IMR-90 (cell line): ENCODE measurements around the gene COIL. TPM values are rescaled to one million over a fixed set of nuclear protein-coding genes. Genes with fewer than 3 reads are reported as not detected.
"Not testable (repeated sequence)": the region's sequence is repeated elsewhere in the genome, so short reads cannot be mapped to it uniquely, and the experiment has no call there.

Source experiments
- ATAC-seq: fragments of 200-7000 bp; cut with Tn5 transposase; 2 replicates; pipeline ENCODE4 v1.9.1; 2020; ENCODE audit warnings: low read depth, mild to moderate bottlenecking, moderate library complexity
- BruUV-seq: library from RNA; stranded (reverse); fragments of 400-500 nt; replicated peaks from 2 replicates; lab custom pipeline; 2021; lab: Mats Ljungman, UMichigan
- CTCF ChIA-PET: fragments of 300-600 bp; formaldehyde crosslinking; extraction: SDS; loops from one replicate; lab custom pipeline; 2021; ENCODE audit warnings: antibody characterized with exemption; lab: Yijun Ruan, JAX
- POLR2A ChIA-PET: fragments of 300-600 bp; sonication (Branson Sonifier 250); formaldehyde crosslinking; loops from one replicate; lab custom pipeline; 2022; ENCODE audit warnings: antibody characterized with exemption; ENCODE audit not compliant: unreplicated experiment; lab: Charles Lee
- DNase-seq: peaks from one replicate; pipeline ENCODE4 v3.0.0; 2013
- H2AFZ ChIP-seq: replicated peaks from 2 replicates; pipeline ENCODE3; 2013; ENCODE audit warnings: low read length, mild to moderate bottlenecking; ENCODE audit not compliant: poor library complexity
- H2AK5ac ChIP-seq: 2 replicates; pipeline ENCODE4 v1.6.1; 2013; ENCODE audit warnings: low read depth, low read length, inconsistent platforms
- H2AK9ac ChIP-seq: replicated peaks from 2 replicates; pipeline ENCODE3; 2013; ENCODE audit warnings: mild to moderate bottlenecking, low read depth, low read length, moderate library complexity; ENCODE audit not compliant: poor library complexity
- H2BK120ac ChIP-seq: 2 replicates; pipeline ENCODE4 v1.6.1; 2013; ENCODE audit warnings: low read depth, low read length, inconsistent platforms
- H2BK15ac ChIP-seq: 3 replicates; pipeline ENCODE4 v1.6.1; 2013; ENCODE audit warnings: low read depth, low read length, inconsistent platforms
- H2BK20ac ChIP-seq: 2 replicates; pipeline ENCODE4 v1.6.1; 2013; ENCODE audit warnings: low read depth, mild to moderate bottlenecking, inconsistent platforms, low read length, moderate library complexity
- H2BK5ac ChIP-seq: 2 replicates; pipeline ENCODE4 v1.6.1; 2013; ENCODE audit warnings: mild to moderate bottlenecking, low read depth, low read length, inconsistent platforms; ENCODE audit not compliant: poor library complexity, severe bottlenecking
- H3K14ac ChIP-seq: replicated peaks from 2 replicates; pipeline ENCODE4 v1.6.1; 2013; ENCODE audit warnings: low read depth, low read length, inconsistent platforms
- H3K18ac ChIP-seq: 2 replicates; pipeline ENCODE4 v1.6.1; 2013; ENCODE audit warnings: low read depth, low read length, control low read depth
- H3K23ac ChIP-seq: 2 replicates; pipeline ENCODE4 v1.6.1; 2013; ENCODE audit warnings: low read depth, low read length, inconsistent platforms
- H3K27ac ChIP-seq: 2 replicates; pipeline ENCODE4 v1.5.1; 2013; ENCODE audit warnings: mild to moderate bottlenecking, control low read depth, low read length; ENCODE audit not compliant: insufficient read depth
- H3K27me3 ChIP-seq: 2 replicates; pipeline ENCODE4 v1.6.1; 2013; ENCODE audit warnings: low read length; ENCODE audit not compliant: control insufficient read depth, insufficient read depth
- H3K36me3 ChIP-seq: 2 replicates; pipeline ENCODE4 v1.6.1; 2013; ENCODE audit warnings: low read length, mixed read lengths; ENCODE audit not compliant: control insufficient read depth, insufficient read depth
- H3K4ac ChIP-seq: 2 replicates; pipeline ENCODE4 v1.6.1; 2013; ENCODE audit warnings: low read depth, low read length, inconsistent platforms
- H3K4me1 ChIP-seq: 2 replicates; pipeline ENCODE4 v1.6.1; 2013; ENCODE audit warnings: low read length, mixed read lengths; ENCODE audit not compliant: control insufficient read depth, insufficient read depth
- H3K4me2 ChIP-seq: 2 replicates; pipeline ENCODE4 v1.6.1; 2013; ENCODE audit warnings: low read depth, mild to moderate bottlenecking, control low read depth, low read length, moderate library complexity
- H3K4me3 ChIP-seq: 2 replicates; pipeline ENCODE4 v1.5.1; 2013; ENCODE audit warnings: low read depth, mild to moderate bottlenecking, control low read depth, low read length, moderate library complexity; ENCODE audit not compliant: insufficient read depth
- H3K56ac ChIP-seq: 2 replicates; pipeline ENCODE4 v1.6.1; 2013; ENCODE audit warnings: low read length, inconsistent platforms; ENCODE audit not compliant: insufficient read depth; ENCODE audit errors: extremely low read depth
- H3K79me1 ChIP-seq, 2 experiments: 2 replicates each; pipeline ENCODE4 v1.6.1; 2013; ENCODE audit warnings: low read length in 2 of 2, inconsistent platforms in 1 of 2, low read depth in 1 of 2
- H3K9ac ChIP-seq: 2 replicates; pipeline ENCODE4 v1.6.1; 2013; ENCODE audit warnings: low read depth, low read length, control low read depth
- H3K9me1 ChIP-seq: 2 replicates; pipeline ENCODE4 v1.6.1; 2013; ENCODE audit warnings: low read length, inconsistent platforms; ENCODE audit not compliant: insufficient read depth
- H3K9me3 ChIP-seq: 2 replicates; pipeline ENCODE4 v1.6.1; 2013; ENCODE audit warnings: low read length; ENCODE audit not compliant: control insufficient read depth, insufficient read depth
- H4K20me1 ChIP-seq: 2 replicates; pipeline ENCODE4 v1.6.1; 2013; ENCODE audit warnings: low read length, inconsistent platforms; ENCODE audit not compliant: insufficient read depth
- H4K5ac ChIP-seq: 2 replicates; pipeline ENCODE4 v1.6.1; 2013; ENCODE audit warnings: mild to moderate bottlenecking, low read depth, low read length, control low read depth
- H4K8ac ChIP-seq, 2 experiments: 2 replicates each; pipeline ENCODE4 v1.6.1; 2013; ENCODE audit warnings: low read depth in 2 of 2, low read length in 2 of 2, control low read depth in 1 of 2, inconsistent platforms in 1 of 2
- H4K91ac ChIP-seq: 2 replicates; pipeline ENCODE4 v1.6.1; 2013; ENCODE audit warnings: low read depth, low read length, inconsistent platforms; ENCODE audit not compliant: insufficient read depth
- WGBS, 2 experiments: methylation state at CpG; one replicate each; pipeline versions ENCODE4 v1.1.5 to v1.1.7; 2013; ENCODE audit warnings: missing lambda C conversion rate in 2 of 2; ENCODE audit not compliant: insufficient read length in 1 of 2; ENCODE audit errors: extremely low coverage in 2 of 2; 5-methylcytosine and 5-hydroxymethylcytosine counted together
- dilution Hi-C: fragments of 300-500 bp; cut with HindIII; formaldehyde crosslinking; loops from one replicate; pipeline ENCODE4 v1.14.3; 2018; ENCODE audit warnings: low sequenced_read_pairs; ENCODE audit not compliant: unreplicated experiment
- in situ Hi-C: fragments of 300-500 bp; cut with MboI; formaldehyde crosslinking; loops from 3 replicates; pipeline ENCODE4 v1.14.3; 2019; ENCODE audit warnings: low sequenced_read_pairs, inconsistent platforms, mixed read lengths
- intact Hi-C: fragments of 100-400 bp; cut with micrococcal nuclease; formaldehyde crosslinking; loops from 2 replicates; pipeline ENCODE4 v1.10.0; 2022
- polyA plus RNA-seq, 3 experiments: library from polyadenylated mRNA; depleted of rRNA; stranded (reverse); fragments of >200 nt; gene quantifications; 2 replicates each; pipeline ENCODE4 v1.2.3, GENCODE V29; 2012; ENCODE audit warnings: low replicate concordance in 1 of 3
- total RNA-seq: library from RNA; depleted of rRNA; stranded (reverse); fragments of >200 nt; gene quantifications from 2 replicates; pipeline ENCODE4 v1.2.3, GENCODE V29; 2012

Gene COIL
- total and polyA plus RNA-seq, 2 of the 4 experiments (the other 2 are of a cell fraction) = 5.2 to 13.3 TPM

DNA sequence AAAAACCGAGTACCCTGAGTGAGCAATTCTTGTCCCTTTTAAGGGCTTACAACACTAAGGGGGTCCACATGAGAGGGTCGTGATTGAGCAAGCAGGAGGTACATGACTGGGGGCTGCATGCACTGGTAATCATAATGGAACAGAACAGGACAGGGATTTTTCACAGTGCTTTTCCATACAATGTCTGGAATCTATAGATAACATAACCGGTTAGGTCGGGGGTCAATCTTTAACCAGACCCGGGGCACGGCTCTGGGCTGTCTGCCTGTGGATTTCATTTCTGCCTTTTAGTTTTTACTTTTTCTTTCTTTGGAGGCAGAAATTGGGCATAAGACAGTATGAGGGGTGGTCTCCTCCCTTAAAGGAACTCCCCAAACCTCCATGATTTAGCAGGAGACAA lies 4.8 kb upstream of the COIL start:
- in situ Hi-C loops, H4K20me1 ChIP-seq, H2BK5ac ChIP-seq, H4K8ac ChIP-seq, H3K56ac ChIP-seq, H2BK20ac ChIP-seq, H3K4me3 ChIP-seq, H3K27ac ChIP-seq, BruUV-seq, dilution Hi-C loops, H4K5ac ChIP-seq, H3K79me1 ChIP-seq, H3K9me3 ChIP-seq, H3K4me2 ChIP-seq, H3K27me3 ChIP-seq, H2BK15ac ChIP-seq, H3K14ac ChIP-seq, H3K18ac ChIP-seq, POLR2A ChIA-PET, H3K9ac ChIP-seq, H3K4me1 ChIP-seq, H3K23ac ChIP-seq, DNase-seq, ATAC-seq, H2BK120ac ChIP-seq, H3K9me1 ChIP-seq, CTCF ChIA-PET, H3K36me3 ChIP-seq, H3K4ac ChIP-seq, H2AFZ ChIP-seq, H4K91ac ChIP-seq, H2AK5ac ChIP-seq, H2AK9ac ChIP-seq: not testable (repeated sequence)
- no CpG with 5 or more reads among the region's 6 CpGs for whole genome bisulfite sequencing, 2 experiments
- intact Hi-C loops = loop anchor here (10.0 kb wide), 1 partner anchor 1121 kb away; no protein-coding TSS in a partner anchor

DNA sequence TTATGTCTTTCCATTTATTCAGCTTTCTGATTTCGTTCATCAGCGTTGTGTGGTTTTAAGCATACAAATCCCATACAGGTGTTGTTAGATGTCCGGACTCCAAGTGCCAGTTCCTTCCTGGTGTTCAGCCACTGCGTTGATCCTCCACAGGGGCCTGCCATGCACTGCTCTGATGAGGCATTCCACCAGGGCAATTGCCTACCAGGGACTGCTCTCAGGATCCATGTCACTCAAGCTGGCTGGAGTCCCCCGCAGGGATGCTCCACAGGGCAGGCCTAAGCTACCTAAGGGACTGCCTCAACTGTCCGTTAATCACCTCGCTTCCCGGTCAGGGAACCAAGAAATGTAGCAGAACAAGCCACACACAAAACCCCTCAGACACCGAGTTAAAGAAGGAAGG lies 4.4 kb upstream of the COIL start:
- H2BK15ac ChIP-seq, in situ Hi-C loops: not testable (repeated sequence)

More for the DNA sequence above, 4.4 kb upstream of the COIL start:
- H3K4me1 ChIP-seq, H3K27me3 ChIP-seq, H3K4me3 ChIP-seq, H3K9me1 ChIP-seq, H3K23ac ChIP-seq, DNase-seq, H4K8ac ChIP-seq, H3K18ac ChIP-seq, H3K79me1 ChIP-seq, H3K9ac ChIP-seq, H3K36me3 ChIP-seq, POLR2A ChIA-PET, H2BK120ac ChIP-seq, H4K20me1 ChIP-seq, H3K27ac ChIP-seq, ATAC-seq, H3K56ac ChIP-seq, dilution Hi-C loops, H2BK5ac ChIP-seq, H4K91ac ChIP-seq, CTCF ChIA-PET, H2AK5ac ChIP-seq, H3K9me3 ChIP-seq, H3K14ac ChIP-seq, BruUV-seq, H2AK9ac ChIP-seq, H2BK20ac ChIP-seq, H3K4ac ChIP-seq, H2AFZ ChIP-seq, H3K4me2 ChIP-seq, H4K5ac ChIP-seq: not testable (repeated sequence)
- intact Hi-C loops = loop anchor here (10.0 kb wide), 1 partner anchor 1120 kb away; no protein-coding TSS in a partner anchor
- 86% methylated on average over 1 of the region's 9 CpGs; no CpG with 5 or more reads in 1 of the 2 experiments for WGBS, 2 experiments
